Trophoblast cell (in vitro differentiated cells and primary cell): ENCODE measurements around the gene PDZD7.

Experiments
- DNase-seq, 2 donors: peaks; one replicate each; pipeline ENCODE4 v3.0.0-alpha.2; 2016
- H2AFZ ChIP-seq: 2 replicates; pipeline ENCODE4 v1.6.1; 2013; ENCODE audit warnings: low read length, moderate library complexity, mild to moderate bottlenecking; ENCODE audit not compliant: insufficient read depth, poor library complexity
- H2AK5ac ChIP-seq: 2 replicates; pipeline ENCODE4 v1.6.1; 2013; ENCODE audit warnings: mild to moderate bottlenecking, low read length
- H2BK120ac ChIP-seq: 2 replicates; pipeline ENCODE4 v1.6.1; 2013; ENCODE audit warnings: low read length, mild to moderate bottlenecking, moderate library complexity; ENCODE audit not compliant: insufficient read depth, poor library complexity
- H2BK12ac ChIP-seq: 2 replicates; pipeline ENCODE4 v1.6.1; 2013; ENCODE audit warnings: mild to moderate bottlenecking, low read length, moderate library complexity
- H2BK5ac ChIP-seq: 2 replicates; pipeline ENCODE4 v1.6.1; 2013; ENCODE audit warnings: low read length, low read depth, moderate library complexity, mild to moderate bottlenecking; ENCODE audit not compliant: poor library complexity
- H3K14ac ChIP-seq: 2 replicates; pipeline ENCODE4 v1.6.1; 2013; ENCODE audit warnings: mild to moderate bottlenecking, low read length
- H3K18ac ChIP-seq: 2 replicates; pipeline ENCODE4 v1.6.1; 2013; ENCODE audit warnings: mild to moderate bottlenecking, low read length
- H3K23ac ChIP-seq: 2 replicates; pipeline ENCODE4 v1.6.1; 2013; ENCODE audit warnings: low read length
- H3K27ac ChIP-seq: 2 replicates; pipeline ENCODE4 v1.5.1; 2013; ENCODE audit warnings: low read depth, mild to moderate bottlenecking, inconsistent platforms, low read length, moderate library complexity
- H3K27me3 ChIP-seq: 2 replicates; pipeline ENCODE4 v1.6.1; 2013; ENCODE audit warnings: inconsistent platforms, mild to moderate bottlenecking, low read length, moderate library complexity; ENCODE audit not compliant: insufficient read depth
- H3K36me3 ChIP-seq, 2 experiments: 1 replicate in 1 of 2; 2 replicates in 1 of 2; pipeline ENCODE4 v1.6.1; 2013; ENCODE audit warnings: low read length in 2 of 2, mild to moderate bottlenecking in 2 of 2, moderate library complexity in 1 of 2; ENCODE audit not compliant: insufficient read depth in 2 of 2, control insufficient read depth in 1 of 2
- H3K4ac ChIP-seq: 2 replicates; pipeline ENCODE4 v1.6.1; 2013; ENCODE audit warnings: low read depth, mild to moderate bottlenecking, low read length, moderate library complexity
- H3K4me1 ChIP-seq, 2 experiments: 1 replicate in 1 of 2; 2 replicates in 1 of 2; pipeline ENCODE4 v1.6.1; 2013; ENCODE audit warnings: low read length in 2 of 2, mild to moderate bottlenecking in 2 of 2, moderate library complexity in 1 of 2; ENCODE audit not compliant: insufficient read depth in 2 of 2, control insufficient read depth in 1 of 2
- H3K4me2 ChIP-seq: 2 replicates; pipeline ENCODE4 v1.6.1; 2013; ENCODE audit warnings: inconsistent platforms, mild to moderate bottlenecking, low read length, moderate library complexity
- H3K4me3 ChIP-seq: 2 replicates; pipeline ENCODE4 v1.5.1; 2013; ENCODE audit warnings: mild to moderate bottlenecking, low read depth, low read length, inconsistent platforms
- H3K79me1 ChIP-seq: one replicate; pipeline ENCODE4 v1.6.1; 2013; ENCODE audit warnings: low read length
- H3K79me2 ChIP-seq: 2 replicates; pipeline ENCODE4 v1.6.1; 2013; ENCODE audit warnings: low read length, mild to moderate bottlenecking; ENCODE audit not compliant: control insufficient read depth, insufficient read depth, poor library complexity
- H3K9ac ChIP-seq: 2 replicates; pipeline ENCODE4 v1.6.1; 2013; ENCODE audit warnings: mild to moderate bottlenecking, low read length
- H3K9me3 ChIP-seq: 2 replicates; pipeline ENCODE4 v1.6.1; 2013; ENCODE audit warnings: low read depth, mild to moderate bottlenecking, control low read depth, inconsistent platforms, low read length; ENCODE audit not compliant: insufficient read depth
- H4K12ac ChIP-seq: 2 replicates; pipeline ENCODE4 v1.6.1; 2013; ENCODE audit warnings: low read depth, mild to moderate bottlenecking, low read length, moderate library complexity
- H4K8ac ChIP-seq: 2 replicates; pipeline ENCODE4 v1.6.1; 2013; ENCODE audit warnings: low read depth, mild to moderate bottlenecking, low read length, moderate library complexity
- H4K91ac ChIP-seq: one replicate; pipeline ENCODE4 v1.6.1; 2013; ENCODE audit warnings: low read depth, mild to moderate bottlenecking, low read length, moderate library complexity
- WGBS: extraction: QIAGEN DNeasy Blood & Tissue Kit; methylation state at CpG from one replicate; pipeline ENCODE4 v1.1.7; 2013; ENCODE audit warnings: missing lambda C conversion rate; ENCODE audit not compliant: insufficient read length, insufficient coverage; ENCODE audit errors: extremely low coverage; 5-methylcytosine and 5-hydroxymethylcytosine counted together

The PDZD7 gene

GRCh38 chr10:101018118-101018599 lies 12.8 kb downstream of the PDZD7 start:
- H3K9ac ChIP-seq = no peak overlapping the region
- no peak overlapping the region for H2BK12ac ChIP-seq
- no peak overlapping the region for H4K8ac ChIP-seq
- peaks cover 2% of the 10 kb centered on the region for H3K9me3 ChIP-seq
- DNase-seq = peak in 1 of 2 donors; percentile 32
- no peak overlapping the region for H3K18ac ChIP-seq
- H3K14ac ChIP-seq = no peak overlapping the region
- no peak overlapping the region for H3K4ac ChIP-seq
- H4K91ac ChIP-seq = no peak overlapping the region
- no peaks in the 10 kb centered on the region for H3K79me1 ChIP-seq
- H3K4me1 ChIP-seq = peaks cover 7 to 13% of the 10 kb centered on the region in 2 experiments
- H4K12ac ChIP-seq = no peak overlapping the region
- no peak overlapping the region for H2AFZ ChIP-seq
- H2BK5ac ChIP-seq = no peak overlapping the region
- no peaks in the 10 kb centered on the region for H3K79me2 ChIP-seq
- no peak overlapping the region for H2BK120ac ChIP-seq
- H3K23ac ChIP-seq = no peak overlapping the region
- peaks cover 9% of the 10 kb centered on the region for H3K27me3 ChIP-seq
- no peaks in the 10 kb centered on the region for H3K36me3 ChIP-seq
- H3K4me2 ChIP-seq = peak overlapping the region; percentile 43
- peak overlapping the region; percentile 17 for H2AK5ac ChIP-seq
- H3K27ac ChIP-seq = no peak overlapping the region
- H3K4me3 ChIP-seq = no peak overlapping the region
- WGBS = no CpG with 5 or more reads among the region's 20 CpGs

GRCh38 chr10:101016814-101017213 lies 14.1 kb downstream of the PDZD7 start:
- Histone ChIP-seq H3K9me3 (peaks cover 2% of the 10 kb centered on the region), H3K27me3 (peaks cover 9% of the 10 kb centered on the region), H2AFZ (no peak overlapping the region), H3K4ac (no peak overlapping the region), H4K8ac (no peak overlapping the region), H2AK5ac (no peak overlapping the region), H3K79me2 (no peaks in the 10 kb centered on the region), H3K9ac (no peak overlapping the region), H3K79me1 (no peaks in the 10 kb centered on the region), H2BK120ac (no peak overlapping the region), H3K23ac (no peak overlapping the region), H3K27ac (no peak overlapping the region), H2BK12ac (no peak overlapping the region), H4K91ac (no peak overlapping the region), H3K4me3 (no peak overlapping the region), H3K4me1 (peaks cover 7 to 13% of the 10 kb centered on the region in 2 experiments), H3K14ac (no peak overlapping the region), H2BK5ac (no peak overlapping the region), H3K36me3 (no peaks in the 10 kb centered on the region), H3K4me2 (no peak overlapping the region), H3K18ac (no peak overlapping the region), H4K12ac (no peak overlapping the region)
- no peak for DNase-seq
- WGBS = no CpG with 5 or more reads among the region's 5 CpGs

GRCh38 chr10:101015582-101015973 lies 15.4 kb downstream of the PDZD7 start:
- no peak overlapping the region for H4K8ac ChIP-seq
- no peak overlapping the region for H3K4ac ChIP-seq
- H3K27me3 ChIP-seq = peaks cover 9% of the 10 kb centered on the region
- no peak for DNase-seq
- H4K91ac ChIP-seq = no peak overlapping the region
- no peak overlapping the region for H4K12ac ChIP-seq
- H3K79me1 ChIP-seq = no peaks in the 10 kb centered on the region
- H3K9ac ChIP-seq = no peak overlapping the region
- H2AFZ ChIP-seq = no peak overlapping the region
- H3K18ac ChIP-seq = no peak overlapping the region
- H2BK12ac ChIP-seq = no peak overlapping the region
- no peaks in the 10 kb centered on the region for H3K36me3 ChIP-seq
- peaks cover 2% of the 10 kb centered on the region for H3K9me3 ChIP-seq
- no peak overlapping the region for H3K14ac ChIP-seq
- H2BK5ac ChIP-seq = no peak overlapping the region
- WGBS = no CpG with 5 or more reads among the region's 8 CpGs
- no peak overlapping the region for H3K4me2 ChIP-seq
- H2AK5ac ChIP-seq = no peak overlapping the region
- no peak overlapping the region for H3K4me3 ChIP-seq
- peaks cover 7 to 13% of the 10 kb centered on the region in 2 experiments for H3K4me1 ChIP-seq
- no peaks in the 10 kb centered on the region for H3K79me2 ChIP-seq
- H3K27ac ChIP-seq = no peak overlapping the region
- no peak overlapping the region for H3K23ac ChIP-seq
- no peak overlapping the region for H2BK120ac ChIP-seq

- no peaks in the 10 kb centered on the region for H3K36me3 ChIP-seq
- H4K91ac ChIP-seq = no peak overlapping the region
- H3K4me1 ChIP-seq = peaks cover 7 to 13% of the 10 kb centered on the region in 2 experiments
- H3K23ac ChIP-seq = no peak overlapping the region
- no peaks in the 10 kb centered on the region for H3K79me1 ChIP-seq
- no peak overlapping the region for H2AK5ac ChIP-seq
- no peak overlapping the region for H4K8ac ChIP-seq
- H3K4me2 ChIP-seq = no peak overlapping the region
- H2BK5ac ChIP-seq = no peak overlapping the region
- no peak overlapping the region for H3K9ac ChIP-seq
- H3K27ac ChIP-seq = no peak overlapping the region
- H2BK120ac ChIP-seq = no peak overlapping the region
- WGBS = no CpG with 5 or more reads among the region's 7 CpGs
- H4K12ac ChIP-seq = no peak overlapping the region
- H2BK12ac ChIP-seq = no peak overlapping the region
- no peak overlapping the region for H3K18ac ChIP-seq
- no peak overlapping the region for H3K4ac ChIP-seq
- H3K14ac ChIP-seq = no peak overlapping the region
- H3K79me2 ChIP-seq = no peaks in the 10 kb centered on the region
- no peak overlapping the region for H2AFZ ChIP-seq
- peaks cover 9% of the 10 kb centered on the region for H3K27me3 ChIP-seq
- no peak overlapping the region for H3K4me3 ChIP-seq
- no peak for DNase-seq
- H3K9me3 ChIP-seq = peaks cover 2% of the 10 kb centered on the region
Measured at GRCh38 chr10:101014966-101015581, 15.9 kb downstream of the PDZD7 start.
